ENCODE results near the gene GEMIN2.
"Not testable (repeated sequence)": the region's sequence is repeated elsewhere in the genome, so short reads cannot be mapped to it uniquely, and the experiment has no call there.

GEMIN2 gene

GRCh38 chr14:39176263-39177167 is 62.4 kb downstream of the GEMIN2 start:
- no peak for DNase-seq (ENCODE audit: low spot score)

GRCh38 chr14:39177168-39177545 is 63.0 kb downstream of the GEMIN2 start:
- no peak for DNase-seq (ENCODE audit: low spot score)

- no peak for DNase-seq (ENCODE audit: low spot score)
Measured at GRCh38 chr14:39179042-39179441, 64.9 kb downstream of the GEMIN2 start.

- no peak for DNase-seq (ENCODE audit: low spot score)
Measured at GRCh38 chr14:39180553-39180952, 66.4 kb downstream of the GEMIN2 start.

- no peak for DNase-seq (ENCODE audit: low spot score)
Measured at GRCh38 chr14:39181026-39181692, 67.0 kb downstream of the GEMIN2 start.

GRCh38 chr14:39181693-39182047 is 67.5 kb downstream of the GEMIN2 start:
- DNase-seq (ENCODE audit: low spot score) = no peak

GRCh38 chr14:39182770-39183684 is 68.9 kb downstream of the GEMIN2 start:
- DNase-seq (ENCODE audit: low spot score) = no peak

- DNase-seq (ENCODE audit: low spot score) = not testable (repeated sequence)
Measured at GRCh38 chr14:39183685-39184003, 69.5 kb downstream of the GEMIN2 start.

GRCh38 chr14:39184628-39185255 is 70.6 kb downstream of the GEMIN2 start:
- no peak for DNase-seq (ENCODE audit: low spot score)

- DNase-seq (ENCODE audit: low spot score) = no peak
Measured at GRCh38 chr14:39185256-39186049, 71.3 kb downstream of the GEMIN2 start.
